Fibroblast of lung (primary cell): ENCODE data around the gene RNF14.

Experiments used
- EZH2 ChIP-seq: IDR thresholded peaks from 2 replicates; pipeline ENCODE4 v1.5.1; 2012; ENCODE audit warnings: low read length, control low read depth, mild to moderate bottlenecking; ENCODE audit errors: missing control alignments
- TF ChIP-seq, protein P1 (sequence below), 2 donors: IDR thresholded peaks in 1 of 2; conservative IDR thresholded peaks in 1 of 2; 1 replicate in 1 of 2; 2 replicates in 1 of 2; pipeline ENCODE4 v1.5.1; 2011 to 2012; ENCODE audit warnings: low read length in 2 of 2, control low read depth in 1 of 2, inconsistent platforms in 1 of 2, low read depth in 1 of 2, mild to moderate bottlenecking in 1 of 2

DNA sequence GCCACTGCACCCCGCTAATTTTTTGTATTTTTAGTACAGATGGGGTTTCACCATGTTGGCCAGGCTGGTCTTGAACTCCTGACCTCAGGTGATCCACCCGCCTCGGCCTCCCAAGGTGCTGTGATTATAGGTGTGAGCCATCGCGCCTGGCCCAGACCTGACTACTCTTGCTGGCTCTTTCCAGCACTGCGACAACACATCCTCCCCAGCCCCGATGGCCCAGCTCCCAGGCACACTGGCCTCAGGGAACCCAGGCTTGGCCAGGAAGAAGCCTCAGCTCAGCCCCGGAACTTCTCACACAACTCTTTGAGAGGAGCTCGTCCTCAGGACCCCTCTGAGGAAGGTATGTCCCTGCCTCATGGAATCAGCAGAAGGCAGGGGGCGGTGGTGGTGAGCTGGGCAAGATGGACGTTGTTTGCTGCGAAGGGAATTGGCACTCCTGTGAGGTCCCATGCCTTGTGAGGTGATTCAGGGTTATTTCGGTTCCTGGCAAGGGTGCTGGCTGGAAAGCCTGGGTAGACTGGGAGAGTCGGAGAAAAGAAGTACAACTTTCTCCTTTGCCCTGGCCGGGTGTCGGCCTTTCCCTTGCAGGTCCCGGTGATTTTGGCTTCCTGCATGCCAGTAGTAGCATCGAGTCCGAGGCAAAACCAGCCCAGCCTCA is 39.4 kb upstream of the RNF14 start:
- TF ChIP-seq, protein P1, sequence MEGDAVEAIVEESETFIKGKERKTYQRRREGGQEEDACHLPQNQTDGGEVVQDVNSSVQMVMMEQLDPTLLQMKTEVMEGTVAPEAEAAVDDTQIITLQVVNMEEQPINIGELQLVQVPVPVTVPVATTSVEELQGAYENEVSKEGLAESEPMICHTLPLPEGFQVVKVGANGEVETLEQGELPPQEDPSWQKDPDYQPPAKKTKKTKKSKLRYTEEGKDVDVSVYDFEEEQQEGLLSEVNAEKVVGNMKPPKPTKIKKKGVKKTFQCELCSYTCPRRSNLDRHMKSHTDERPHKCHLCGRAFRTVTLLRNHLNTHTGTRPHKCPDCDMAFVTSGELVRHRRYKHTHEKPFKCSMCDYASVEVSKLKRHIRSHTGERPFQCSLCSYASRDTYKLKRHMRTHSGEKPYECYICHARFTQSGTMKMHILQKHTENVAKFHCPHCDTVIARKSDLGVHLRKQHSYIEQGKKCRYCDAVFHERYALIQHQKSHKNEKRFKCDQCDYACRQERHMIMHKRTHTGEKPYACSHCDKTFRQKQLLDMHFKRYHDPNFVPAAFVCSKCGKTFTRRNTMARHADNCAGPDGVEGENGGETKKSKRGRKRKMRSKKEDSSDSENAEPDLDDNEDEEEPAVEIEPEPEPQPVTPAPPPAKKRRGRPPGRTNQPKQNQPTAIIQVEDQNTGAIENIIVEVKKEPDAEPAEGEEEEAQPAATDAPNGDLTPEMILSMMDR (conservative IDR thresholded peaks at IDR 0.05 in 1 of 2, IDR thresholded peaks at IDR 0.05 in 1 of 2; ENCODE audit: low read depth in 1 of 2, low read length in 2 of 2), result no peak
- no peak for TF ChIP-seq EZH2
